ENCODE data around the gene INPP5A.
A peak's percentile ranks its signal among the peaks of the same experiment; 100 is the strongest.
"Not testable (repeated sequence)": the region's sequence is repeated elsewhere in the genome, so short reads cannot be mapped to it uniquely, and the experiment has no call there.

The INPP5A gene

DNA sequence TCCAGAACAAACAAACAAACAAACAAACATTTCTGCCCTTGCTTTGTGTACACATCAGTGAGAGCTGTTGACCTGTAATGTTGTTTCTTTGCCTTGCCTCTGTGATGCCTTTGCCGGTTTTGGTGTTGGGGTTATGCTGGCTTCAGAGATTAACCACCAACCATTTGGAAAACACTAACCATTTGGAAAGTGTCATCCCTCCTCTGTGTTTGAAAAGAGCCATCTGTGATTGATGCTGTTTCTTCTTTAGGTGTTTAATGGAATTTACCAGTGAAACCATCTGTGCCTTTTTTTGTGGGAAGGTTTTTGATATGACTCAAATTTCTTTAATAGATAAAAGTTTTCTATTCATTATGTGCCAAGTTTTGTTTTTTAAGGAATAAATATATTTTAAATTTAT lies 46.5 kb downstream of the INPP5A start:
- DNase-seq, result no peak

DNA sequence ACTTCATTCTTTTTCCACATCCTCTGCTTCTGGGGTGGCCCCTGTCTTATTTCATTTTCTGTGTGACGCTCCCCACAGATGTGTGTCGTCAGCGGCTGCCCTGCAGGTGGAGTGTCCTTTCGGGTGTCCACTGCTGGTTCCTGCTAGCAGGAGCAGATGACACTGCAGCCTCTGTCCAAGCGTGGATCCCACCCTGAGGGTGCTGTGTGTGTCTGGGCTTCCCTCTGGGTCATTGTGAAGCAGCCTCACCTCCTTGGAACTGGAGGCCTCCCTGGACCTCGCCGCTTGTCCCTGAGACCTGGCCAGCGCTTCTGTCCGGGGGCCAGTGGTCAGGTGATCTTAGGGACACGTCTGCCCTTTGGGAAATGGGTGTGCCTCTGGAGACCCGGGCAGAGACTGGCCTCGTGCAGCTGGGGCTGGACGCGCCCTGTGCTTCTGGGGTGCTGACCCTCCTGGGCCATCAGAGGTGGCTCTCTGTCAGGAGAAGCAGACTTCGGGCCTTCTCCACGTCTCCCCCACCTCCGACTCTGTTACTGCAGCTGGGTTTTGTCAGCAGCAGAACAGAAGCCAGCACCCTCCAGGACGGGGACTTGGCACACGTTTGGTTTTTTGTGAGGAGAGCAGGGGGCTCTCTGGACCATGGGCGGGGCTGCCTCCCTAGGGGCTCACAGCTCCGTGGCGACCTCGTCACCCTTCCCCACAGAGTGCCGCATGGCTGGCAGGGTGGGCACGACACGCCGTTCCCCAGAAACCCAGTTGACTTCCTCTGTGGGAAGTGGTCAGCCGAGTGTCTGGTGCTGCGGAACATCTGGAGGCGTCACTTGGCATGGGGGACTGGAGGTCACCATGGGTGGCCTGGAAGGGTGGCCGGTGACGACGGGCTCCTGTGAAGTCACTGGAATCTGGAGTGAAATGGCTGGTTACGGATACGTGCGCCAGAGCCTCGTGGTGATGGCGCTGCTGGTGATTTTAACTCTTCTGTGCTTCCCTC lies 48.4 kb downstream of the INPP5A start:
- no peak for DNase-seq

DNA sequence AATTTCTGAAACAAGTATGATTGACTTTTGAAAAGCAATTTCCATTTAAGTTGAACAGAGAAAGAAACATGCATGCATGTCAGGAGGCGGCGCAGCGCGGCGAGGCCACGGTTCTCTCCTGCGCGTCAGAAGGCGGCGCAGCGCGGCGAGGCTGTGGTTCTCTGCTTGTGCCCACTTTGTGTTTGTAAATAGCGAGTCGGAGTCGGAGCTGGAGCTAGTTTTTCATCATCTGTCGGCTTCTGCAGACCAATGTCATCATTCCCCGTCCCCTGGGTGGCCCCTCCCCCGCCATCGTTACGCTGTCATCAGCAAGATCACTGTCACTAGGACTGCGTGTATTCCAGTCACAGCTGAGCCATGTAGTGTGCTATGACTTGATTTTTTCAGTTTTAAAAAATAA lies 49.2 kb downstream of the INPP5A start:
- DNase-seq, result no peak

DNA sequence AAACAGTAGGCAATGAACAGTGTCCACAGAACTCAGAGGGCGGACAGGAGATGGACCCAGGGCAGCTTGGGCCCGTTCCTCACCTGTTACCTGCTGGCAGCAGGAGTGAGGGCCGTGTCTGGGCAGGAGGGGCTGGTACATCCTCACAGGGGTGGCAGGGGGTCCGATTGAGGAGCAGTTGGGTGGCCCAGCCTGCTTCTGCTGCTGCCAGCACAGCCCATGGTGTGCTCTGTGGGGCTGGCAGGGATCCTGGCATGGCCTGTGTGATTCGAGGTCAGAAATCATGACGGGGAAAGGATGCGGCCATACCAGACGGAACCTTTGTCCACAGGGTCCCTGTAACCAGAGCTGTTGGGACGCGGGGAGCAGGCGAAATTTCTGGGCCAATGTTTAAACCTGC lies 49.6 kb downstream of the INPP5A start:
- DNase-seq, result no peak

DNA sequence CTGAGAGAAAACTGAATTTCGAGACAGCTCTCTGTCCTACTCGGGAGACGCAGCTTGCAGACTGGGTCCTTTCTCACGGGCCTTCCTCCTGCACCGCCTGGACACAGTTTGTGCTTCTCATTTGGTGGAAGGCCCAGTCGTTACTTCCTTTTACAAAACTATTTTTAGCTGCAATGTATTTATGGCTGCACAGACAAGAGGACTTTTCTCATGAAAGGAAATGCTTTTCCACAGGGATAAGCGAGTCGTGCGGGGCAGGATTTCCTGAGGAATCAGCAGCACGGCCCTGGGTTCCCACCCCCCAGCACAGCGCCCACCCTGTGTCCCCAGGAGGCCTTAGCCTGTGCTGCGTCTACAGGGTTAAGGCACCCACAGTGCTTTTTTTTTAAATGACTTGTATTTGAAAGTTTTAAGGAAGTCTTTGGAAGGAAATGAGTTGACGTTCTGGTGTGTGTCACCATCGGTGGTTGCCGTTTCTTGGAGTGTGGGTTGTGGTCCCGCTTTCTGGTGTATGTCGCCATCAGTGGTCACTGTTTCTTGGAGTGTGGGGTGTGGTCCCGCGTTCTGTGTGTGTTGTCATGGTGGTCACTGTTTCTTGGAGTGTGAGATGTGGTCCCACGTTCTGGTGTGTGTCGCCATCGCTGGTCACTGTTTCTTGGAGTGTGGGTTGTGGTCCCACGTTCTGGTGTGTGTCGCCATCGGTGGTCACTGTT lies 50.9 kb downstream of the INPP5A start:
- DNase-seq, result peak; percentile 70

DNA sequence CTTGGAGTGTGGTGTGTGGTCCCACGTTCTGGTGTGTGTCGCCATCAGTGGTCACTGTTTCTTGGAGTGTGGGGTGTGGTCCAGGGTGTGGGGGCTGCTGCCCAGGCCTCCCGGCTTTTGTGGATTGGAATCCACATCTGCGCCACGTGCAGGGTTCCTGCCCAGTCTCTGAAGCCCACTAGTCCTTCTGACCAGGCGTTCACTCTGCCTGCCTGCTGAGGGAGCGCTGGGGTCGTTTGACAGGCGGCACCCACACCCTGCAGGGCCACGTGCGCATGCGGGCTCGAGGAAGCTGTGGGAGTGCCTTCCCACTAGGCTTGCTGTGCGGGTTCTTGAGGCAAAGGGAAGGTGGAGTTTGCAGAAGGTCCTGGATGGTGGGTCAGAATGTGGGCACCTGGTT lies 51.4 kb downstream of the INPP5A start:
- no peak for DNase-seq

DNA sequence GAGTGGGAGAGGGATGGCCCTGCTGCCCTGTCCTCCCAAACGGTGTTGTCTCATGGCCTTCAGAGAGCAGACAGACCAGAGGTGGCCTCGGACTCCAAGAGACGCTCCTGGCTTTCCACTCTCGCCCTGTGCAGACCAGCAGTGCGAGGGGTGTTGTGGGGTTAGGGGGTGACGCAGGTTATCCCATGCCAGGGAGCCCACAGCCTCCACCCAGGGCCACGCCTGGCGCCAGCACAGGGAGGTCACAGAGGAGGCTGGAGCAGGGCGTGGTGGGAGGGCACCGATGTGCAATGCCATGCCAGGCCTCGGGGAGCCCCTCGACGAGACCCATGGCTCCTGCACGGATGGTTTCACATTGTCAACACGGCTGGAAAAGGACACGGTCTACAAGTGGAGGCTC lies 52.1 kb downstream of the INPP5A start:
- DNase-seq, result no peak

DNA sequence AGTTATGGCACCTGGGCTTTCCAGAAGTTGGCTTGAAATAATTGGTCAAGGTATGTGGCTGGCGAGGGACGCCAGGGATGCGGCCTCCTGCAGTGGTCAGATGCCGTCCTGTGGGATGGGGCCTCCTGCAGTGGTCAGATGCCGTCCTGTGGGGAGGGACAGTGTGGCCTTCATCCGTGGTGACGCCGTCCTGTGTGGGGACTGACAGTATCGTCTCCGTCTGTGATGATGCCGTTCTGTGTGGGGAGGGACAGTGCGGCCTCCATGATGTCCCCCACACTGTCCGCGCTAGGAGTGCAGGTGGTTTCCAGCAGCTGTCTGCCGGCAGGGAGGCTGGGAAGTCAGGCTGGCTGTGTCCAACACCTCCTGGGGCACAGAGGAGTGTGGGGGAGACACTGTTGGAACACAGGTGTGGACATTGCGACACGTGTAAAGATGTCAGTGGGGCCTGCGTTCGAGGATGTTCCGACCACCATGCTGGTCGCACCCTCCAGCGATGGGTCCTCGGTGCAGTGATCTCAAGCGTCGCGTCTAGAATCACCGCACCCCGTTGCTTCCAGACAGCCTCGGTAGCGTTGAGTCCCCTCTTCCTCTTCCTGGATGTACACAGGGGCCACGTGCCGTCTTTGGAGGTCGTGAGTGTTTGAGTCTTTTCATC lies 52.6 kb downstream of the INPP5A start:
- no peak for DNase-seq

DNA sequence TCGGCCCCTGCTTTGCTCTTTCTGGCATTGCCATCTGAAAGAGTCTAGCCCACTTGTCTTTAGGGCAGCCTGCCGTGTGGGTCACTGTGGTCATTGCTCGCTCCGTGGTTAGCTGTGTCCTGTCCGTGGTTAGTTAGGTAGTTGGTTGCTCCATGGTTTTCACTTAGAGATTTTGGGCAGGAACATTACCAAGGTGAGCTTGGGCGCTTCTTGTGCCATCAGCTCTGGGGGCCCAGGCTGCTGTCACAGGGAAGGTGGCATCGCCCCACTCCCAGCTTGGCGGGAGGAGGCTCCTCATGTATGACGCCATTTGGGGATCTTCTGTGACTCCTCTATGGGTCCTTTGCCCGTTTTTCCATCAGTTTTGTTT lies 53.1 kb downstream of the INPP5A start:
- no peak for DNase-seq

DNA sequence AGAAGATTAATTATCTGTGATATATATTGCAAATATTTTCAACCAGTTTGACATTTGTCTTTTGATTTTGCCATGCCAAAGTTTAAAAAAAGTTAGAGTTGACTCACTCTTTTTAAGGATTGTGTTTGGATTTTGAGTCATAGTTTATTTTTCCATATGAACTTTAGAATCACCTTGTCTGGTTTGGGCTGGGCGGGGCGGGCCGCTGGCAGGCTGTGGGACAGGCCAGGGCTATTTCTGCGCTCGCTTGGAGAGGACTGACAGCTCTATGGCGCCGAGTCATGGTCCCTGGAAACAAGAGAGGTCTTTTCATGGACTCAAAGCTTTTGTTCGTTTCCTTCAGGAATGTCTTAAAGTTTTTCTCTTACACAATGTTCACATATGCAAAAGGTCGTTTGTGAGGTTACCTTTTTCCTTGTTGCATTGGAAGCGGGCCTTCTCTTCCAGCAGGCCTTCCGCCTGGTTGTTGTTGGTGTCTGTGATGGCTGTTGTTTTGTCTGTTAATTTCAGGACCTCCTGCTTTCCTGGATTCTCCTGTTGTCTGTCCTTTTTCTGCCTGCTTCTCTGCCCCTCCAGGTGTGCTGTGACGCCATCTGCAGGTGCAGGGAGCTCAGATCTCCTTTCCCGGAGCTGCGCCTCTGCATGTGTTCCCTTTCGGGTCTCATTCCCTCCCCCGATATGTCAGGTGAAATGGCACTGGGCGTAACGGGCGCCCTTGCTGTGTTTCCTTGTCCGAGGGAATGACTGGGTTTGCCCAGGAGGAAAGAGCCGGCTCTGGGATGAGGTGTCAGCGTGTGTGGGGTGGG lies 53.8 kb downstream of the INPP5A start:
- no peak for DNase-seq

DNA sequence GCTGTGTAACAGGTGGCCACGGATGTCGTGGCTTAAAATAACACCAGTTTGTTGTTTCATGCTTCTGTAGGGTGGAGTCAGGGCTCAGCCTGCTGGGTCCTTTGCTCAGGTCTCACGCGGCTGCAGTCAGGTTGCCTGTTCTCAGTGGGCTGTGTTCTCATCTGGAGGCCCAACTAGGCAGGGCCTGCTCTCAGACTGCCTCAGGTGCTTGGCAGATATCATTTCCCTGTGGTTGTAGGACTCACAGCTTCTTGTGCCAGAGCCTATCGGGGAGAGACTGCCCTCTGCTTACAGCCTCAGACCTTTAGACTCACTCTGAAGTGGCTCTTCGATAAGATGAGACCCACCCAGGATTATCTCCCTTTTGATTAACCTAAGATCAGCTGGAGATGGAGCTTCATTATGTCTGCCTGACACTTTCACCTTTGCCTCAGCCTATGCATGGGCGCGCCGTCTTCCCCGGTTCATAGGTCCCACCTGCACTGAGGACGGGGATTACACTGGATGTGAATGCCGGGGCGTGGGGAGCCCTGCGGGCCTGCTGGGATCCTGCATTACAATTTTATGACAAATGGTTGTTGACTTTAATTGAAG lies 55.3 kb downstream of the INPP5A start:
- DNase-seq, result no peak

DNA sequence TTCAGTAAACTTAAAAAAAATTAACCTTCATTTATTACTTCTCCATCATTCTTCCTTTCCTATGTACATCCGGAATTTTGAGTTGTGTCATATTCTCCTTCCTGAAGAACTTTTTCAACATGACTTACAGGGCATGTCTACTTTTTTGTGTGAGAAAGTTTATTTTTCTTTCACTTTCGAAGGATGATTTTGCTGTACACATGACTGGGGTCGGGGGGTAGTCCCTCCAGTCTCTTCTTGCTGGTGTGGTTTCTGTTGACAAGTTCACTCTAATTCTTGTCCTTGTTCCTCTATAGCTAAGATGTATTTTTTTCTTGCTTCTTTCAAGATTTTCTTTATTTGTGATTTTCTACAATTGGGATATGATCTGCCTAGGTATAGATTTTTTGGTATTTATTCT lies 55.8 kb downstream of the INPP5A start:
- DNase-seq, result no peak

DNA sequence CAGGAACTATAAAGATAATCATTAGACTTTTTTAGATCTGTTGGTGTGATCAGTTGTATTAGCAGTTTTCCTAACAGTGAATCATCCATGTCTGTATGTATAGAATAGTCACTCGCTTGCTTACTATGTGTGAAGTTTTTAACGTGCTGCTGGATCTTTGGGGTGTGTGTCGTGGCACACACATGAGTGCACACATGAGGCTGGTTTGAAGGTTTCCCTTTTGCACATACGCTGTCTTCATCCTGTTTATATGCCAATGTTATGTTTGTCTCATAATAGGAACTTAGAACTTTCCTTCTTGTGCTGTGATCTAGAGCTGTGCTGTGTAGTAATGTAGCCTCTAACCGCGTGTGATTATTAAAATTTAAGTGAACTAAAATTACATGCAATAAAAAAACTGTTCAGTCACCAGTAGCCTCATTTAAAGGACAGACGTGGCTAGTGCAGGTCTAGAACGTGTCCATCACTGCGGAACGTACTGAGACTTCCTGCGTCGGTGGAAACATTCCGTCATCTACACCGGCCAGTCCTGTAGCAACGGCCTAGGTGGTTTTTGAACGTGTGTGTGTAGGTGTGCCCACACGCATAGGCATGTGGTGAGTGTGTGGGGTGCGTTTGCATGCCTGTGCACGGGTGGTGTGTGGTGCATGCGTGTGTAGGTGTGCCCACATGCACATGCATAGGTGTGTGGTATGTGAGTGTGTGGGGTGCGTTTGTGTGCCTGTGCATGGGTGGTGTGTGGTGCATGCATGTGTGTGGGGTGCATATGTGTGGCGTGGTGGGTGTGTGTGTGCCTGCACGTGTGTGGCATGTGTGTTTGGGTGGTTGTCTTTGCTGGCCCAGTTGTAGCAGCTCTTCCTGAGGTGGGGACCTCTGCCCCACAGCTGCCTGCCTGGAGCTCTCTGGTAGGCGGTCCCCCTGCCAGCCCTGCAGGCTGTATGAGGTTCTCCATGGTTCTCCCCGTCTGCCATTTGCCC lies 56.6 kb downstream of the INPP5A start:
- no peak for DNase-seq

DNA sequence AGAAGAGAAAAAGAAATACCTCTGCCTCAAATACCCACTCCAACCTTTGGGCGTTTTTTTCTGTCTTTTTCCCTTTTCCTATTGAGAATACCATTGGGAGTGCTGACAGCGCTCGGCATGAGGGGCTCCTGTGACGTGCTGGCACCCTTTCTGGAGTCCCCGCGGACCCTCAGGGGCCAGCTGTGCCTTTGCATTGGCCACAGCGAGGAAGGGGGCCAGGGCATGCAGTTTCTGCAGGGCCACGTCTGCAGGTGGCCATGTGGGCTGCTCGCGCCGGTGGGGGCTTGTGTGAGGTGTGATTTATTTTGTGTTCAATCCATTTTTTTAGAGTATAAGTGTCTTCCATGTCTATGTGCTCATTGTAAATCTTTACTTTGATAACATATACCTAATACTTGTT lies 57.4 kb downstream of the INPP5A start:
- DNase-seq, result no peak

DNA sequence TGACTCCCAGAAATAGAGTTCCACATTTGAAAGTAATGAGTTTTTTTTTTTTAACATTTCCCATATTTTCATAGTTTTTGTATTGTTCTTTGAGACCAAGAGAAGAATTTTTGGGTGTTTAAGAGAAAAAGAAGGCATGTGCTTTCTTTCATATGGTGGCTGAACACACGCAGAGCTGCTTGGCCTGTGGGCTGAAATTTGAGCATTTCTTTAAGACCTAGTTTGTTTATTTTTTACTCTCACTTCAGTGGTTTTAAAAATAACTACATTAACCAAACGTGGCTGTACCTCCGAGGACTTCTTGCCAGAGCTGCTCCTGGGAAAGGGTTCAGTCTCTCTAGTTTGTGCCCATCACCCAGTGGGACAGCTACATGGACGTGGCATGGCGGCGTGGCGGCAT lies 58.3 kb downstream of the INPP5A start:
- no peak for DNase-seq

DNA sequence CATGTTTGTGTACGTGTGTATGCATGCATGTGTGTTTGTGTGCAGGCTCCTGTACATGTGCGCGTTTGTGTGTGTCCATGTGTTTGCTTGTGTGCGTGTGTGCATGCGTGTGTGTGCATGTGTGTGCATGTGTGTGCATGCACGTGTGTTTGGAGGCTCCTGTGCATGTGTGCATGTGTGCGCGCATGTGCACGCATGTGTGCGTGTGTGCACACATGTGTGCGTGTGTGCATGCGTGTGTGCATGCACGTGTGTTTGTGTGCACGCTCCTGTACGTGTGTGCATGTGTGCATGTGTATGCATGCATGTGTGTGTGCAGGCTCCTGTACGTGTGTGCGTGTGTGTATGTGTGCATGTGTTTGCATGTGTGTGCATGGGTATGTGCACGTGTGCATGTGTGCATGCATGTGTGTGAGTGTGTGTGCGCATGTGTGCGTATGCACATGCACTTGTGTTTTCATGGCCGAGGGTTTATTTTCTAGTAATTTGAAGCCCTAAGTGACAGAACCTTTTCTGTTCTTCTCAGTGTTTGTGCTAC lies 59.2 kb downstream of the INPP5A start:
- no peak for DNase-seq

DNA sequence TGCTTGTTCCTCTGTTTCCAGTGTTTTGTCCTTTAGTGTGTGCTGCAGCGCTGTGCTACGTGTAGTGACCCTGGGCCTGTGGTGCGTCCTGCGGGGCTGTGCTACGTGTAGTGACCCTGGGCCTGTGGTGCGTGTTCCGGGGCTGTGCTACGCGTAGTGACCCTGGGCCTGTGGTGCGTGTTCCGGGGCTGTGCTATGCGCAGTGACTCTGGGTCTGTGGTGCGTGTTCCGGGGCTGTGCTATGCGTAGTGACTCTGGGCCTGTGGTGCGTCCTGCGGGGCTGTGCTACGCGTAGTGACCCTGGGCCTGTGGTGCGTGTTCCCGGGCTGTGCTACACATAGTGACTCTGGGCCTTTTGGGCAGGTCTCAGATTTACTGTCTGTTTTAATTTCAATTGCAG lies 60.1 kb downstream of the INPP5A start:
- no peak for DNase-seq

DNA sequence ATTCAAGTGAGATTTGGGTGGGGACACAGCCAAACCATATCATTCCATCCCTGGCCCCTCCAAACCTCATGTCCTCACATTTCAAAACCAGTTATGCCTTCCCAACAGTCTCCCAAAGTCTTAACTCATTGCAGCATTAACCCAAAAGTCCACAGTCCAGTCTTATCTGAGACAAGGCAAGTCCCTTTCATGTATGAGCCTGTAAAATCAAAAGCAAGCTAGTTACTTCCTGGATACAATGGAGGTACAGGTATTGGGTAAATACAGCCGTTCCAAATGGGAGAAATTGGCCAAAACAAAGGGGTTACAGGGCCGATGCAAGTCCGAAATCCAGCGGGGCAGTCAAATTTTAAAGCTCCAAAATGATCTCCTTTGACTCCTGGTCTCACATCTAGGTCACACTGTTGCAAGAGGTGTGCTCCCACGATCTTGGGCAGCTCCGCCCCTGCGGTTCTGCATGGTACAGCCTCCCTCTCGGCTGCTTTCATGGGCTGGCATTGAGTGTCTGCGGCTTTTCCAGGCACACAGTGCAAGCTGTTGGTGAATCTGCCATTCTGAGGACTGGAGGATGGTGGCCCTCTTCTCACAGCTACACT lies 61.5 kb downstream of the INPP5A start:
- not testable (repeated sequence) for DNase-seq

DNA sequence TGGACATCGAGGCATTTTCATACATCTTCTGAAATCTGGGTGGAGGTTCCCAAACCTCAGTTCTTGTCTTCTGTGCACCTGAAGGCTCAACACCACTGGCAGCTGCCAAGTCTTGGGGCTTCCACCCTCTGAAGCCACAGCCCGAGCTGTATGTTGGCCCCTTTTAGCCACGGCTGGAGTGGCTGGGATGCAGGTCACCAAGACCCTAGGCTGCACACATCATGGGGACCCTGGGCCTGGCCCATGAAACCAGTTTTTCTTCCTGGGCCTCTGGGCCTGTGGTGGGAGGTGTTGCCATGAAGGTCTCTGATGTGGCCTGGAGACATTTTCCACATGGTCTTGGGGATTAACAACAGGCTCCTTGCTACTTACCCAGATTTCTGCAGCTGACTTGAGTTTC lies 62.1 kb downstream of the INPP5A start:
- DNase-seq, result no peak

DNA sequence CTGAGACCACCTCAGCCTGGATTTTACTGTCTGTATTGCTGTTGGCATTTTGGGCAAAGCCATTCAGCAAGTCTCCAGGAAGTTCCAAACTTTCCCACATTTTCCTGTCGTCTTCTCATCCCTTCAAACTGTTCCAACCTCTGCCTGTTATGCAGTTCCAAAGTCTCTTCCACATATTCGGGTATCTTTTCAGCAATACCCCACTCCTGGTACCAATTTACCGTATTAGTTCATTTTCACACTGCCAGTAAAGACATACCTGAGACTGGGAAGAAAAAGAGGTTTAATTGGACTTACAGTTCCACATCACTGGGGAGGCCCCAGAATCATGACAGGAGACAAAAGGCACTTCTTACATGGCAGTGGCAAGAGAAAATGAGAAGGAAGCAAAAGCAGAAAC lies 62.8 kb downstream of the INPP5A start:
- no peak for DNase-seq

DNA sequence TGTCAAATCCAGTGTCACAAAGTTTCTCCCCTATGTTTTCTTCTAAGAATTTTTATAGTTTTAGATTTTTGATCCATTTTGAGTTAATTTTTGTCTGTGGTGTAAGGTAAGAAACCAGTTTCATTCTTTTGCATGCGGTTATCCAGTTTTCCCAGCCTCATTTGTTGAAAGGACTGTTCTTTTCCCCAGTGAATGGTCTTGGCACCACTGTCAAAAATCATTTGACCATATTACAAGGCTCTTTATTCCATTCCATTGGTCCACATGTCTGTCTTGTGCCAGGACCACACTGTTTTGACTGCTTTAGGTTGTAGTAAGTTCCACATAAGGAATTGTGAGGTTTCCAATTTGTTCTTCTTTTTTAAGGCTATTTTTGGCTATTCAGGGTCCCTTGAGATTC lies 64.0 kb downstream of the INPP5A start:
- DNase-seq, result no peak
